OCI-LY3 (cell line): ENCODE measurements around the gene REN.
A peak's percentile ranks its signal among the peaks of the same experiment; 100 is the strongest.

ENCODE experiments used
- H2AFZ ChIP-seq: fragments of 200-600, 300-600 bp; shearing (Covaris generic); 2 replicates; pipeline ENCODE4 v1.6.0; 2014; ENCODE audit warnings: antibody characterized with exemption, low read depth, low read length
- H3K27ac ChIP-seq: fragments of 200-600, 300-600 bp; sonication (generic); 2 replicates; pipeline ENCODE4 v1.5.1; 2014; ENCODE audit warnings: mild to moderate bottlenecking, low read length, moderate library complexity, mixed read lengths
- H3K27me3 ChIP-seq: fragments of 200-600, 300-600 bp; sonication (generic); 2 replicates; pipeline ENCODE4 v1.6.1; 2014; ENCODE audit warnings: low read depth, low read length, mixed read lengths
- H3K36me3 ChIP-seq: fragments of 200-600, 300-600 bp; sonication (generic); replicated peaks from 2 replicates; pipeline ENCODE3; 2014; ENCODE audit warnings: low read depth, low read length, mixed read lengths
- H3K4me1 ChIP-seq: fragments of 300-600, 200-600 bp; sonication (generic); 2 replicates; pipeline ENCODE4 v1.6.1; 2014; ENCODE audit warnings: low read length, mixed read lengths
- H3K4me2 ChIP-seq: fragments of 200-600, 300-600 bp; sonication (generic); 2 replicates; pipeline ENCODE4 v1.6.1; 2014; ENCODE audit warnings: low read length, mixed read lengths
- H3K4me3 ChIP-seq: fragments of 300-600, 200-600 bp; sonication (generic); 2 replicates; pipeline ENCODE4 v1.5.1; 2014; ENCODE audit warnings: antibody characterized with exemption, mild to moderate bottlenecking, low read length, moderate library complexity
- H3K79me2 ChIP-seq: fragments of 300-600, 200-600 bp; shearing (Covaris generic); 2 replicates; pipeline ENCODE4 v1.6.1; 2014; ENCODE audit warnings: mild to moderate bottlenecking, low read length, mixed read lengths
- H3K9ac ChIP-seq: fragments of 300-600, 200-600 bp; shearing (Covaris generic); 2 replicates; pipeline ENCODE4 v1.6.0; 2014; ENCODE audit warnings: mild to moderate bottlenecking, low read length, moderate library complexity
- H3K9me3 ChIP-seq: fragments of 200-600, 300-600 bp; shearing (Covaris generic); 2 replicates; pipeline ENCODE4 v1.6.1; 2014; ENCODE audit warnings: low read length, mixed read lengths; ENCODE audit not compliant: insufficient read depth
- H4K20me1 ChIP-seq: fragments of 200-600, 300-600 bp; sonication (generic); 2 replicates; pipeline ENCODE4 v1.6.1; 2016; ENCODE audit warnings: low read length, mixed read lengths; ENCODE audit not compliant: insufficient read depth
- EZH2phosphoT487 ChIP-seq: fragments of 200-600 bp; shearing (Covaris generic); IDR thresholded peaks from 2 replicates; pipeline ENCODE4 v1.6.1; 2018; ENCODE audit warnings: antibody characterized with exemption, mixed run types, low read depth
- TF ChIP-seq, protein P1 (sequence below): fragments of 200-600, 300-600 bp; sonication (generic); IDR thresholded peaks from 2 replicates; pipeline ENCODE4 v1.5.1; 2014; ENCODE audit warnings: antibody characterized with exemption, low read length, low read depth

Gene REN

GRCh38 chr1:204123376-204123775 is 42.8 kb downstream of the REN start:
- no peaks in the 10 kb centered on the region for H4K20me1 ChIP-seq
- no peaks in the 10 kb centered on the region for H3K27me3 ChIP-seq
- no peak overlapping the region for H3K4me2 ChIP-seq
- no peaks in the 10 kb centered on the region for H3K36me3 ChIP-seq
- H3K79me2 ChIP-seq = no peaks in the 10 kb centered on the region
- H3K9ac ChIP-seq = no peak overlapping the region
- no peaks in the 10 kb centered on the region for H3K4me1 ChIP-seq
- TF ChIP-seq, protein P1, sequence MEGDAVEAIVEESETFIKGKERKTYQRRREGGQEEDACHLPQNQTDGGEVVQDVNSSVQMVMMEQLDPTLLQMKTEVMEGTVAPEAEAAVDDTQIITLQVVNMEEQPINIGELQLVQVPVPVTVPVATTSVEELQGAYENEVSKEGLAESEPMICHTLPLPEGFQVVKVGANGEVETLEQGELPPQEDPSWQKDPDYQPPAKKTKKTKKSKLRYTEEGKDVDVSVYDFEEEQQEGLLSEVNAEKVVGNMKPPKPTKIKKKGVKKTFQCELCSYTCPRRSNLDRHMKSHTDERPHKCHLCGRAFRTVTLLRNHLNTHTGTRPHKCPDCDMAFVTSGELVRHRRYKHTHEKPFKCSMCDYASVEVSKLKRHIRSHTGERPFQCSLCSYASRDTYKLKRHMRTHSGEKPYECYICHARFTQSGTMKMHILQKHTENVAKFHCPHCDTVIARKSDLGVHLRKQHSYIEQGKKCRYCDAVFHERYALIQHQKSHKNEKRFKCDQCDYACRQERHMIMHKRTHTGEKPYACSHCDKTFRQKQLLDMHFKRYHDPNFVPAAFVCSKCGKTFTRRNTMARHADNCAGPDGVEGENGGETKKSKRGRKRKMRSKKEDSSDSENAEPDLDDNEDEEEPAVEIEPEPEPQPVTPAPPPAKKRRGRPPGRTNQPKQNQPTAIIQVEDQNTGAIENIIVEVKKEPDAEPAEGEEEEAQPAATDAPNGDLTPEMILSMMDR = peak; percentile 23; the same call in 1 of the 2 replicates
- no peak for TF ChIP-seq EZH2phosphoT487
- H2AFZ ChIP-seq = no peak overlapping the region
- no peaks in the 10 kb centered on the region for H3K9me3 ChIP-seq
- H3K4me3 ChIP-seq = no peak overlapping the region
- H3K27ac ChIP-seq = no peak overlapping the region

DNA sequence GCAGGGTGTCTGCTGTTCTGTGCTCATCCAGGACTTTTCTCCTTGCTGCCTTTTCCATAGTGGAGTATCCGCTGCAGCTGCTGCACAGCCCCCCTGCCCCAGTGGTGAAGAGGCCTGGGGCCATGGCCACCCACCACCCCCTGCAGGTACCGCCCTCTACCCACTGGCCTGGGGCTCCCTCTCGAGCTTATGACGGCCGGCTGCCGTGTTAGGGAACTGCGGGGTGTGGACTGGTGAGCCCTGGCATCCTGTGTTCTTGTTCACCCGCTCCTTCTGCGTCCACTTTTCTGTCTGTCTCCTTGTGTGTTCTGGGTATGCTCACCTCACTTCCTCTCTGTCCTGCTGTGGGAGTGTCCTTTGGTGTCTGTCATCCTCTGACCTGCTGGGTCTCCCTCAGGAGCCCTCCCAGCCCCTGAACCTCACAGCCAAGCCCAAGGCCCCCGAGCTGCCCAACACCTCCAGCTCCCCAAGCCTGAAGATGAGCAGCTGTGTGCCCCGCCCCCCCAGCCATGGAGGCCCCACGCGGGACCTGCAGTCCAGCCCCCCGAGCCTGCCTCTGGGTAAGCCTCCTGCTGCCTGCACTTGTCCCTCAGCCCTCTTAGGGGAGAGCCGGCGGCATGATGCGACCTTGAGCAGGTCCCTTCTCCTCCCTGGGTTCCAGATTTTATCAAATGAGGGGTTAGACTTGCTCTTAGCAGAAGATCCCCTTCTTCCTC is 44.1 kb downstream of the REN start:
- no peak overlapping the region for H2AFZ ChIP-seq
- H3K9me3 ChIP-seq = no peaks in the 10 kb centered on the region
- H3K4me1 ChIP-seq = no peaks in the 10 kb centered on the region
- no peak overlapping the region for H3K27ac ChIP-seq
- H3K36me3 ChIP-seq = no peaks in the 10 kb centered on the region
- no peak for TF ChIP-seq EZH2phosphoT487
- TF ChIP-seq, protein P1 = no peak
- H3K79me2 ChIP-seq = no peaks in the 10 kb centered on the region
- no peak overlapping the region for H3K4me3 ChIP-seq
- H3K9ac ChIP-seq = no peak overlapping the region
- H3K4me2 ChIP-seq = no peak overlapping the region
- H3K27me3 ChIP-seq = no peaks in the 10 kb centered on the region
- no peaks in the 10 kb centered on the region for H4K20me1 ChIP-seq

DNA sequence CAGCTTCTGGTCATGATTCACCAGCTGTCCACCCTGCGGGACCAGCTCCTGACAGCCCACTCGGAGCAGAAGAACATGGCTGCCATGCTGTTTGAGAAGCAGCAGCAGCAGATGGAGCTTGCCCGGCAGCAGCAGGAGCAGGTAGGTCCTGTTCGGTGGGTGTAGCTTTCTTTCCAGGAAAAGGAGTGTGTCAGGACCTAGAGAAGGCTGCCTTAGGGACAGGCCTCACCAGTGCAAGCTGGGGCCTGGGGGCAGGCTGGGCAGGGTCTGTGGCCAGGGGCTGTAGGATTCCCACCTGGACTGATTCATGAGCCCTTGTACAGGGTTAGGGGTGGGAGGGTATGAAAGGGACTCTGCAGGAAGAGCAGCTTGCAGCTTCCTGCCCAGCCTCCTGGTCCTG is 49.6 kb downstream of the REN start:
- H3K4me1 ChIP-seq = peaks cover 8% of the 10 kb centered on the region
- no peaks in the 10 kb centered on the region for H4K20me1 ChIP-seq
- TF ChIP-seq EZH2phosphoT487 = no peak
- no peak overlapping the region for H2AFZ ChIP-seq
- no peaks in the 10 kb centered on the region for H3K9me3 ChIP-seq
- H3K79me2 ChIP-seq = no peaks in the 10 kb centered on the region
- no peaks in the 10 kb centered on the region for H3K27me3 ChIP-seq
- H3K9ac ChIP-seq = no peak overlapping the region
- no peaks in the 10 kb centered on the region for H3K36me3 ChIP-seq
- no peak overlapping the region for H3K4me3 ChIP-seq
- H3K27ac ChIP-seq = no peak overlapping the region
- H3K4me2 ChIP-seq = no peak overlapping the region

- Histone ChIP-seq H4K20me1 (no peaks in the 10 kb centered on the region), H3K4me2 (no peak overlapping the region), H3K79me2 (no peaks in the 10 kb centered on the region), H2AFZ (no peak overlapping the region), H3K9me3 (no peaks in the 10 kb centered on the region), H3K4me3 (no peak overlapping the region), H3K27me3 (no peaks in the 10 kb centered on the region), H3K27ac (no peak overlapping the region), H3K9ac (no peak overlapping the region), H3K4me1 (peaks cover 8% of the 10 kb centered on the region), H3K36me3 (no peaks in the 10 kb centered on the region)
- TF ChIP-seq, protein P1 = no peak
- no peak for TF ChIP-seq EZH2phosphoT487
Measured at GRCh38 chr1:204115116-204115515, 51.0 kb downstream of the REN start.
